ENCODE results near the gene RFPL2. TPM values are rescaled to one million over a fixed set of nuclear protein-coding genes. Genes with fewer than 3 reads are reported as not detected.

RFPL2 gene
- total RNA-seq, 3 donors from 2014 or later (not counting 1 experiment from before 2014, with no cell fraction given) = 0.14 to 0.34 TPM; not detected in 1

DNA sequence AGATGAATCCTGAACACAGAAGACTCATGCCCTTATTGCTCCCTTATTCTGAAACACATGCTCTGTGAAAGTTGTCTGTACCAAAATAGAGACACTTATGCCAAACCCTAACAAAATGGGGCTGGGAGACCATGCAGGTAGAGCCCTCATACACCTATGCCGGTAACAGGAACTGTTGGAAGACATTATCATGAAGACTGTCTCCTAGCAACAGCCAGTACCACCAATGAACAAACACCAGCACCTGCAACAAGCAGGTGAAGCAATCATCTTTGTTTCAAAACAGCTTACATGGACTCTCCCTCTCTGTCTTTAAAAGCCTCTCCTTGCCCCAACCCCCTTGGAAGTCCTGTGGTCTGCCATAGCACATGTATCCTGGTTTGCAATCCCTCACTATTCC, 33.0 kb upstream of the RFPL2 start:
- Mint-ChIP-seq H3K9me3 (no peaks in the 10 kb centered on the region), H3K4me1 (no peaks in the 10 kb centered on the region), H3K4me3 (no peak overlapping the region), H3K36me3 (no peaks in the 10 kb centered on the region), H3K27ac (no peak overlapping the region), H3K27me3 (ENCODE audit: low read depth in 2 of 2) (peaks cover 42 to 54% of the 10 kb centered on the region in 2 donors)
- Histone ChIP-seq H3K27me3 (ENCODE audit: control insufficient read depth, insufficient read depth, low read length) (no peaks in the 10 kb centered on the region), H3K9me3 (ENCODE audit: control insufficient read depth, insufficient read depth, low read length) (no peaks in the 10 kb centered on the region), H3K4me3 (ENCODE audit: low read length) (no peak overlapping the region), H3K27ac (ENCODE audit: low read length) (no peak overlapping the region), H3K4me1 (ENCODE audit: control insufficient read depth, insufficient read depth, low read length) (no peaks in the 10 kb centered on the region), H3K36me3 (ENCODE audit: control insufficient read depth, insufficient read depth, low read length) (no peaks in the 10 kb centered on the region)
- intact Hi-C loops (cut with micrococcal nuclease) = no loop called here
- TF ChIP-seq, protein P1, sequence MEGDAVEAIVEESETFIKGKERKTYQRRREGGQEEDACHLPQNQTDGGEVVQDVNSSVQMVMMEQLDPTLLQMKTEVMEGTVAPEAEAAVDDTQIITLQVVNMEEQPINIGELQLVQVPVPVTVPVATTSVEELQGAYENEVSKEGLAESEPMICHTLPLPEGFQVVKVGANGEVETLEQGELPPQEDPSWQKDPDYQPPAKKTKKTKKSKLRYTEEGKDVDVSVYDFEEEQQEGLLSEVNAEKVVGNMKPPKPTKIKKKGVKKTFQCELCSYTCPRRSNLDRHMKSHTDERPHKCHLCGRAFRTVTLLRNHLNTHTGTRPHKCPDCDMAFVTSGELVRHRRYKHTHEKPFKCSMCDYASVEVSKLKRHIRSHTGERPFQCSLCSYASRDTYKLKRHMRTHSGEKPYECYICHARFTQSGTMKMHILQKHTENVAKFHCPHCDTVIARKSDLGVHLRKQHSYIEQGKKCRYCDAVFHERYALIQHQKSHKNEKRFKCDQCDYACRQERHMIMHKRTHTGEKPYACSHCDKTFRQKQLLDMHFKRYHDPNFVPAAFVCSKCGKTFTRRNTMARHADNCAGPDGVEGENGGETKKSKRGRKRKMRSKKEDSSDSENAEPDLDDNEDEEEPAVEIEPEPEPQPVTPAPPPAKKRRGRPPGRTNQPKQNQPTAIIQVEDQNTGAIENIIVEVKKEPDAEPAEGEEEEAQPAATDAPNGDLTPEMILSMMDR (IDR thresholded peaks at IDR 0.05) = no peak
- ATAC-seq (no peak), DNase-seq (no peak)
- WGBS (ENCODE audit: insufficient coverage) = 76% methylated on average over 1 of the region's 1 CpG

DNA sequence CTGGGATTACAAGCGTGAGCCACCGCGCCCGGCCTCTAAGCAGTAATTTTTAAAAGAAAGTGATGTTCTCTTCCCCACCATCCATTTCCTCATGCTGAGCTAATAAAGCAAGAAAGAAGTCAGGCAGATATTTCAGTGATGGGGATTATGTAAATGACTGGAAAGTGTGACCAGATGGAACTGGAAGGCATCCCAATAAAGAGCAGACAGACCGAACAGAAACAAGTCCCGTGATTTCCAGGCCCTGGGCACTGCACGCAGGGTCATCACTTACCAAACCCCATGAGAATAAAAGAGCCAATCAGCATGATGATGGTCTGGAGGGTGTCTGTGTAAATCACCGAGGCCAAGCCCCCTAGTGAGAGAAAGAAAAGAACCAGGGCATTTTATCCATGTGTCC, 32.1 kb upstream of the RFPL2 start:
- Mint-ChIP-seq H3K4me3 (no peak overlapping the region), H3K36me3 (no peaks in the 10 kb centered on the region), H3K27me3 (ENCODE audit: low read depth in 2 of 2) (peaks cover 42 to 61% of the 10 kb centered on the region in 2 donors), H3K4me1 (no peaks in the 10 kb centered on the region), H3K9me3 (no peaks in the 10 kb centered on the region), H3K27ac (no peak overlapping the region)
- TF ChIP-seq, protein P1 (IDR thresholded peaks at IDR 0.05) = no peak
- WGBS (ENCODE audit: insufficient coverage) = 79% methylated on average over 3 of the region's 8 CpGs
- no peaks in the 10 kb centered on the region for H3K9me3 ChIP-seq (ENCODE audit: control insufficient read depth, insufficient read depth, low read length)
- H3K27me3 ChIP-seq (ENCODE audit: control insufficient read depth, insufficient read depth, low read length) = no peaks in the 10 kb centered on the region
- H3K36me3 ChIP-seq (ENCODE audit: control insufficient read depth, insufficient read depth, low read length) = no peaks in the 10 kb centered on the region
- DNase-seq = no peak
- no peak for ATAC-seq
- H3K4me1 ChIP-seq (ENCODE audit: control insufficient read depth, insufficient read depth, low read length) = no peaks in the 10 kb centered on the region
- intact Hi-C loops (cut with micrococcal nuclease) = no loop called here
- no peak overlapping the region for H3K4me3 ChIP-seq (ENCODE audit: low read length)
- no peak overlapping the region for H3K27ac ChIP-seq (ENCODE audit: low read length)

DNA sequence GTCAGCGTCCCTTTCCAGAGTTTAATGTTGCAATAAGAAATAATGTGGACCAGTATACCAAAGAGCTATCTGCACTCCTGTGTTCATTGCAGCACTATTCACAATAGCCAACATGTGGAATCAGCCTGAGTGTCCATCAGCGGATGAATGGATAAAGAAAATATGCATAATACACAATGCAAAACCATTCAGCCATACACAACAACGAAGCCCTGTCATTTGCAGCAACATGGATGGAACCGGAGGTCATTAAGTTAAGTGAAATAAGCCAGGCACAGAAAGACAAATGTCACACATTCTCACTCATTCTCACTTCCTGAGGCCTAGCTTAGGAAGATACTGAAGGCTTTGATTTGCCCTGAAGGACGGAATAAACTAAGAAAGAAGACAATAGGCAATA, 28.2 kb upstream of the RFPL2 start:
- TF ChIP-seq, protein P1 (IDR thresholded peaks at IDR 0.05) = no peak
- Mint-ChIP-seq H3K4me3 (no peak overlapping the region), H3K27ac (no peak overlapping the region), H3K36me3 (no peaks in the 10 kb centered on the region), H3K4me1 (no peaks in the 10 kb centered on the region), H3K27me3 (ENCODE audit: low read depth in 2 of 2) (peaks cover 33 to 76% of the 10 kb centered on the region in 2 donors), H3K9me3 (no peaks in the 10 kb centered on the region)
- Histone ChIP-seq H3K9me3 (ENCODE audit: control insufficient read depth, insufficient read depth, low read length) (no peaks in the 10 kb centered on the region), H3K27ac (ENCODE audit: low read length) (no peak overlapping the region), H3K36me3 (ENCODE audit: control insufficient read depth, insufficient read depth, low read length) (no peaks in the 10 kb centered on the region), H3K4me3 (ENCODE audit: low read length) (no peak overlapping the region), H3K4me1 (ENCODE audit: control insufficient read depth, insufficient read depth, low read length) (no peaks in the 10 kb centered on the region), H3K27me3 (ENCODE audit: control insufficient read depth, insufficient read depth, low read length) (no peaks in the 10 kb centered on the region)
- ATAC-seq (no peak), DNase-seq (no peak)
- WGBS (ENCODE audit: insufficient coverage) = 92% methylated on average over 5 of the region's 5 CpGs
- intact Hi-C loops (cut with micrococcal nuclease) = no loop called here

DNA sequence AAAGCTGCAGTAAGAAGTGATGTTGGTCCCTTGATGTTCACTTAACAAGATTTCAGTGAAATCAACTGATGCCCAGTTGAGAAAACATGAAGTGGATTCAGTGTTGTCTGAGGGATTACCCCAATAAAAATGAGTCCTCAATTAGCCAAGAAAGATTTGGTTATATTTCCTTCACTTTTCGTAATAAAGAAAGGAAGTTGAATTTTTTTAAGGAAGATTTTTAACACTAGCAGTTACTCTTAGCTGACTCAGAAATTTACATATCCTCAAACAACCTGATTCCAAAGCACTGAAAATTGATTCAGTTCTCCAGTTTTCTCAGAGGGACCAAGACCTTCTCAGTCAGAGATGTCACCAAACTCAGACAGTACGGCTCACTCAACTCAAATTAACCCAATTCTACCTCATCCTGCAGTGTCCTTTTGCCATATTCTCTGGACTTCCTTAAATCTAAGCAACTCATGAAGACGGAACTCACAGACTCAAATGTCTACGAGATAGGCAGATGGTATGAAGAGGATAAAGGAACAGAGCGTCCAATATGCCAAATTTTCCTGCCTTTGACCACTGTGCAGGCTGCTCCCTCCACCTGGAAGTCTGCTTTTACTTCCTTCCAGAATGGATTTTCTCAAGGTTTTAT, 27.4 kb upstream of the RFPL2 start:
- H3K4me1 Mint-ChIP-seq = no peaks in the 10 kb centered on the region
- TF ChIP-seq, protein P1 (IDR thresholded peaks at IDR 0.05) = no peak
- no peak for ATAC-seq
- Histone ChIP-seq H3K36me3 (ENCODE audit: control insufficient read depth, insufficient read depth, low read length) (no peaks in the 10 kb centered on the region), H3K27ac (ENCODE audit: low read length) (no peak overlapping the region), H3K4me3 (ENCODE audit: low read length) (no peak overlapping the region), H3K27me3 (ENCODE audit: control insufficient read depth, insufficient read depth, low read length) (no peaks in the 10 kb centered on the region), H3K9me3 (ENCODE audit: control insufficient read depth, insufficient read depth, low read length) (no peaks in the 10 kb centered on the region), H3K4me1 (ENCODE audit: control insufficient read depth, insufficient read depth, low read length) (no peaks in the 10 kb centered on the region)
- 42% methylated on average over 3 of the region's 5 CpGs for WGBS (ENCODE audit: insufficient coverage)
- H3K27ac Mint-ChIP-seq = no peak overlapping the region
- no peaks in the 10 kb centered on the region for H3K9me3 Mint-ChIP-seq
- H3K36me3 Mint-ChIP-seq = no peaks in the 10 kb centered on the region
- DNase-seq = no peak
- intact Hi-C loops (cut with micrococcal nuclease) = no loop called here
- H3K4me3 Mint-ChIP-seq = no peak overlapping the region
- peaks cover 29 to 71% of the 10 kb centered on the region in 2 donors for H3K27me3 Mint-ChIP-seq (ENCODE audit: low read depth in 2 of 2)

Measured in natural killer cell (primary cell).